ENCODE results near the gene MAGI3.

MAGI3 gene

DNA sequence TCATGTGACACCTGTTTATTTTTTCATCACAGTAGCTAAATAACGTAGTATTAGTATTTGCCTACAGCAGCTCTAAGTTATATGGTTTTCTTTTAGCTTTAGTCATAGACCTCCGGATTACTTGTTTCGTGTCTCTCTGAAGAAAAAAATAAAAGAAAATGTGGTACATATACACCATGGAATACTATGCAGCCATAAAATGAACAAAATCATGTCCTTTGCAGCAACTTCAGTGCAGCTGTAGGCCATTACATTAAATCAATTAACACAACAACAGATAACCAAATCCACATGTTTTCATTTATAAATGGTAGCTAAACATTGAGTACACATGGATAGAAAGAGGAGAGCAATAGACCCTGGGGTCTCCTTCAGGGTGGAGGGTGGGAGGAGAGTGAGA, 142.7 kb downstream of the MAGI3 start:
- TF ChIP-seq, protein P1, sequence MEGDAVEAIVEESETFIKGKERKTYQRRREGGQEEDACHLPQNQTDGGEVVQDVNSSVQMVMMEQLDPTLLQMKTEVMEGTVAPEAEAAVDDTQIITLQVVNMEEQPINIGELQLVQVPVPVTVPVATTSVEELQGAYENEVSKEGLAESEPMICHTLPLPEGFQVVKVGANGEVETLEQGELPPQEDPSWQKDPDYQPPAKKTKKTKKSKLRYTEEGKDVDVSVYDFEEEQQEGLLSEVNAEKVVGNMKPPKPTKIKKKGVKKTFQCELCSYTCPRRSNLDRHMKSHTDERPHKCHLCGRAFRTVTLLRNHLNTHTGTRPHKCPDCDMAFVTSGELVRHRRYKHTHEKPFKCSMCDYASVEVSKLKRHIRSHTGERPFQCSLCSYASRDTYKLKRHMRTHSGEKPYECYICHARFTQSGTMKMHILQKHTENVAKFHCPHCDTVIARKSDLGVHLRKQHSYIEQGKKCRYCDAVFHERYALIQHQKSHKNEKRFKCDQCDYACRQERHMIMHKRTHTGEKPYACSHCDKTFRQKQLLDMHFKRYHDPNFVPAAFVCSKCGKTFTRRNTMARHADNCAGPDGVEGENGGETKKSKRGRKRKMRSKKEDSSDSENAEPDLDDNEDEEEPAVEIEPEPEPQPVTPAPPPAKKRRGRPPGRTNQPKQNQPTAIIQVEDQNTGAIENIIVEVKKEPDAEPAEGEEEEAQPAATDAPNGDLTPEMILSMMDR (IDR thresholded peaks at IDR 0.05; ENCODE audit: low read depth, low read length) = no peak
- no peak for DNase-seq (ENCODE audit: low read depth, low spot score)
- no peak overlapping the region for H3K4me3 ChIP-seq (ENCODE audit: low read depth, low read length)
- in situ Hi-C loops (cut with HindIII; ENCODE audit: low sequenced_read_pairs) = no loop called here

DNA sequence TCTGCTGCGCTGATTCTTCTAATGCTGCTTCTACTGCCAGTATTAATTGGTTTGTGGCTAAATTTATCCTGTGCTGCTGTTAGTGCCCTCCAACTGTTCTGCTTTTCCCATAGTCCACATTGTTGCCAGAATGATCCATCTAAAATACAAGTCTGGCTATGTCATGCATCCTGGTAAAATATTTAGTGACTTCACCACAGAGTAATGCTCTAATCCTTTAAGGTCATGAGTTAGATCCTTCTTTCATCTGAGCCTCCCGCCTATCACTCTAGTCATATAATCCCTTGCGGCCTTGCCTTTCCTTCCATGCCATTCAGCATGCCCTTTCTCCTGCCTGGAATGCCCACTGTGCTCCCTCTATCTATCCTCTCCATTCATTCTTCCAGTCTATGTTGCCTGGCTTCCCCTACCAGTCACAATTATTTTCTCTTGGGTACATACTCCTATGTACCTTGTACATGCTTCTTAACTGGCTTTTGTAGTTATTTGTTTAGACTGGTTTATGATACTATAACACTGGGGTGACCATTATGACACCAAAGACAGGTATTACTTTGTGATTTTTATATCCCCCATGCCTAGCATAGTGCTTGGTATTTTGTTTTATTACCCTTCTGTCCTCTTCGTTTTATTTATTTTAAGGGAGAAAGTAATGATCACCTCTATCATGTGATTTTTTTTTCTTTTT, 144.0 kb downstream of the MAGI3 start:
- H3K4me3 ChIP-seq (ENCODE audit: low read depth, low read length) = no peak overlapping the region
- TF ChIP-seq, protein P1 (IDR thresholded peaks at IDR 0.05; ENCODE audit: low read depth, low read length) = no peak
- peak; percentile 70 for DNase-seq (ENCODE audit: low read depth, low spot score)
- in situ Hi-C loops (cut with HindIII; ENCODE audit: low sequenced_read_pairs) = no loop called here

DNA sequence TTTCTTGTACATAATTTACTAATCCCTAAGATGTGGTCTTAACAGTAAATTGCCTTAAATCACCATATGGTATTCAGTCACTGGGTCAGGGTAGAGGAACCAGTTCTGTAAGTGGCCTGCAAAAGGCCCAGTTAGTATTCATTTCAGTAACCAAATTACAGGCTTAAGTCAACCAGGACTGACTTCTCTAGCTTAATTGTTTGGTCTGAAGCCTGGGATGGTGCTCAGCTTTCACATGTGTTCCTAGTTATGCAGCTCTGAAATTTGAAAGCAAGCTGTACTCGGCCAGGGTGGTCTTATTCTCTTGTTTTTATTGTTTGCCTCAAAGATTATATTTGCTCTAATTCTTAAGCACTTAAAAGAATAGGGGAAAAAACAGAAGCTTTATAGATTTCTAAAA, 144.6 kb downstream of the MAGI3 start:
- DNase-seq (ENCODE audit: low read depth, low spot score) = no peak
- in situ Hi-C loops (cut with HindIII; ENCODE audit: low sequenced_read_pairs) = no loop called here
- H3K4me3 ChIP-seq (ENCODE audit: low read depth, low read length) = no peak overlapping the region
- TF ChIP-seq, protein P1 (IDR thresholded peaks at IDR 0.05; ENCODE audit: low read depth, low read length) = no peak

DNA sequence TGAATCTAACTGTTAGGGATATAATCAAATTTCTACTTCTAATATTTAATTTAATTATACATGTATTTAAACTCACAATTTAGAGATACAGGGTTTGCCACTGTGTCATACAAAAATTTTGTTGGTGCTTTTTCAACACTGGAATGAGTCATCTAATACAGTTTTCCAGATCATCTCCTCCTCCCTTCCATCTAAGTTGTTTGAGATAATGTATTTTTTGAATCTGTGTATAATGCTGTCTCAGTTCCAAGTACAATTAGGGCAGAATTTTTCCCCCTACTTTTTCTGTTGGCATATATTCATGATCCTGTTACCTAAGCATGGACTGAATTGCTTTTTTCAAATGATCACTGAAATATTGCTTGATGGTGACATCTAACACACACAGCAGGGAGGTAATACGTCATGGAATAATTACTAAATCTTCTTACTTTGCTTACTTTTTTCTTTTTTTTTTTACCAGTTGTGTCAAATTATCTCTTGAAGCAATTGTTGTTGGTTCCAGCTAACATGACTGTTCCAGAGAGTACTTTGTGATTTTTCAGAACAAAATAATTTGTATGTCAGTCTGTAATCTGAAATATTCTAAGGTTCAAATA, 146.0 kb downstream of the MAGI3 start:
- TF ChIP-seq, protein P1 (IDR thresholded peaks at IDR 0.05; ENCODE audit: low read depth, low read length) = no peak
- H3K4me3 ChIP-seq (ENCODE audit: low read depth, low read length) = no peak overlapping the region
- in situ Hi-C loops (cut with HindIII; ENCODE audit: low sequenced_read_pairs) = no loop called here
- DNase-seq (ENCODE audit: low read depth, low spot score) = peak; percentile 62

DNA sequence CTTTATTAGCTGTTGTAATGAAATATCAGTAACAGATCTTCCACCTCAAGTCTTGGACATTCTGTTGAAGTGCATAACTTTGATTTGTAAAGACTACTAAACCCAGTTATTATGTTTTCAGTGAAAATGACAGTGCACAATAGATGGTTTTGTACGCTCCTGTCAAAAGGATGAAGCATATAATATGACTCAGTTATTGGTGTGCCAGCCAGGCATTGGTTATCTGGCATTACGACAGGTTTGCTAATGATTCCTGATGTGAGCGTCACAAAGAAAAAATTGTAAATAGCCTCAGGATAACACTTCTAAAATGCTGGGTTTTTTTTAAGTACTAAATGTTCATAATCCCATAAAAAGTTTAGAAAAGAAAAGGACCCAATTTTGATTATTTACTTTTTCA, 147.9 kb downstream of the MAGI3 start:
- in situ Hi-C loops (cut with HindIII; ENCODE audit: low sequenced_read_pairs) = no loop called here
- no peak overlapping the region for H3K4me3 ChIP-seq (ENCODE audit: low read depth, low read length)
- TF ChIP-seq, protein P1 (IDR thresholded peaks at IDR 0.05; ENCODE audit: low read depth, low read length) = no peak
- peak; percentile 28 for DNase-seq (ENCODE audit: low read depth, low spot score)

DNA sequence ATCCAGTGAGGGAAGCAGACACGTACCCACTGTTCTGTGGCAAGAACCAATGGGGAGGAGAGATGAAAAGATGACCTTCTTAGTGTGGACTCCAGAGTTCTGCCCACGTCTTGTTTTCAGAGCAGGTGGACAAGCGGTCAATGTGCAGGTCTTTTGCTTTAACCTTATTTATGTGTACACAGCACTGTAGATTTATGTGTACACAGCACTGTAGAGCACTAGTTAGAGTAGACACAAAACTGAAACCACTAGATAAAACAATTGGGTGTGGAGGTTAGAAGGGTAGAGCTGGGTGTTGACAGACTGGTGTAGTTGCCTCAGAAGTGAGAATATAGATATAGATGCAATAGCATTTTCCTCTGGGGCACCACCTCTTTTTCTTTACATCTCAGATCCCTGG, 150.0 kb downstream of the MAGI3 start:
- DNase-seq (ENCODE audit: low read depth, low spot score) = no peak
- in situ Hi-C loops (cut with HindIII; ENCODE audit: low sequenced_read_pairs) = no loop called here
- TF ChIP-seq, protein P1 (IDR thresholded peaks at IDR 0.05; ENCODE audit: low read depth, low read length) = no peak
- no peak overlapping the region for H3K4me3 ChIP-seq (ENCODE audit: low read depth, low read length)
